SIG-M5 (cell line): ENCODE results near the gene SEH1L.
"Not testable (repeated sequence)": the region's sequence is repeated elsewhere in the genome, so short reads cannot be mapped to it uniquely, and the experiment has no call there.

Experiments used
- DNase-seq: peaks from one replicate; lab custom pipeline; 2025; lab: John Stamatoyannopoulos, UW

Gene SEH1L

GRCh38 chr18:12944709-12945108 lies 3.1 kb upstream of the SEH1L start:
- no peak for DNase-seq

GRCh38 chr18:12946549-12947284 lies 1.1 kb upstream of the SEH1L start:
- no peak for DNase-seq

DNA sequence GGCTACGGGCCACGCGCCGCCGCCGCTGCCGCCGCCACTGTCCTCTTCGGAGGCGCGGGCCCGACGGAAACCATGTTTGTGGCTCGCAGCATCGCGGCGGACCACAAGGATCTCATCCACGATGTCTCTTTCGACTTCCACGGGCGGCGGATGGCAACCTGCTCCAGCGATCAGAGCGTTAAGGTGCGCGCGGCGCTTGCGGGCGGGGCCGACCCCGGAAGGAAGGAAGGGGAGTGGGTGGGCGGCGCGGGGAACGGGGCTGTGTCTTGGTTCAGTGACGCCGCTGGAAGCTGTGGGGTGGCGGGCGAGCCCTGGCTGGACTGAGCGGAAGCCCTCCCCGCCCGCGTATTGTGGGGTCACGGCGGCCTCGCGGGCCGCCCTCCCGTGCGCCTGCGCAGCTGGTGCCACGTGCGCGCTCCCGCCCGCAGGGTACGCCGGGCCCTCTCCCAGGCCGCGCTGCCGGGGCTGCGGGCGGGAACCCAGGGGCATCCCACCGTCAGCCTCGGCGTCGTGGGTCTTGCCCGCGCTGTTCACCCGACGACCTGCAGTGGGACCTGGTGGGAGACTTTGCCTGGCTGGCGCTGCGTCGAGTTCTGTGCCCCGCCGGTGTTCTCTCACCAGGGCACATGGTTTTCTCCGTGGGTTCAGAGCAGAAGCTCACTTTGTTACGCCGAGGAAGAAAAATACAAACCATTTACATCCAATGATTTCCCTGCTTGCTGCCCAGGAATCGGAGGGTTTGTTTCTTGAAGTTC lies 416 bp downstream of the SEH1L start:
- DNase-seq = peak; percentile 71

DNA sequence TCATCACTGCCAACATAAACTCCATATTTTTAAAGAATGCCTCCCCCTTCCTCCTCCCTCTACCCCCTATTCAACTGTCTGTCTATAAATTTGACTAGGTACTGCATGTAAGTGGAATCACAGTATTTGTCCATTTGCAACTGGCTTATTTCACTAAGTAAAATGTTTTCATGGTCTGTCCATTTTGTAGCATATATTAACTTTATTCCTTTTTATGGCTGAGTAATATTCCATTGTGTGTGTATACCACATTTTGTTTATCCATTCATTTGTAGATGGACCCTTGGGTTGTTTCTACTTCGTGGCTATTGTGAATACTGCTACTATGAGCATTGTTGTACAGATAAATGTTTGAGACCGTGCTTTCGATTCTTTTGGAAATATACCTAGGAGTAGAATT lies 10.7 kb downstream of the SEH1L start:
- DNase-seq = no peak

DNA sequence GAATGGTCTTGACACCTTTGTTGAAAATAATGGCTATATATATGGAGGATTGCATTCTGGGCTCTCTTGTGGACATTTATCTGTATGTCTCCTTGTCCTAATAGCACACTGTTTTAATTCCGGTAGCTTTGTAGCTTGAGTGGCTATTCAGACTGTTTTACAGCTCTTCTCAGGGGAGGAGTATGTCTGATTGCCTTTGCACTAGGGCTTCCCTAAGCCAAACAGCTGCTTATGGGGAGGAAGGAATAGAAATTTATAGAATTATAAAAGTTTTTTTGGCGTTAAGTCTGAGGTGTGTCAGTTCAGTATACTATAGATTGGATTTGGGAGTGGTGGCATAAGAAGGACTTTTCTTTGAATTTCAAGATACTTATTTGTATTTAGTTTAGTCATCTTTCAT lies 12.6 kb downstream of the SEH1L start:
- DNase-seq = no peak

DNA sequence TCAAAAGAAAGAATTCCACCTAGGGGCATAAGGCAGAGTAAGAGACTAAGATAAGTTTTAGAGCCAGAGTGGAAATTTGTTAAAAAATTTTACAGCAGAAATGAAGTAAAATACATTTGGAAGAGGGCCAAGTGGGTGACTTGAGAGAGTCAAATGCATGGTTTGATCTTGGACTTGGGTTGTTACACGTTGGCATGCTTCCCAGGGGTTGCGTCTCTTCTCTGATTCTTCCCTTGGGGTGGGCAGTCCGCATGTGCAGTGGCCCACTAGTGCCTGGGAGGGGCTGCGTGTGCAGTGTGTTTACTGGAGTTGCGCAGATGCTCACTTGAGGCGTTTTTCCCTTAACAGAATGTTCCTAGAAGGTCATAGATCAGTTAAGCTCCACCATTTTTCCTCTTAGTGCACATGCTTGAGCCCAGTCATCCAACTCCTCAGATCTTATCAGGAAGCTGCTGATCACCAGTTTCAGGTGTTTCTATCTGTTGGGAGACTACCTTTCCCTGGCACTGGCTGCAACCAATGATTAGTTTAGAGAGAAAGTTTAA lies 13.1 kb downstream of the SEH1L start:
- DNase-seq = no peak

DNA sequence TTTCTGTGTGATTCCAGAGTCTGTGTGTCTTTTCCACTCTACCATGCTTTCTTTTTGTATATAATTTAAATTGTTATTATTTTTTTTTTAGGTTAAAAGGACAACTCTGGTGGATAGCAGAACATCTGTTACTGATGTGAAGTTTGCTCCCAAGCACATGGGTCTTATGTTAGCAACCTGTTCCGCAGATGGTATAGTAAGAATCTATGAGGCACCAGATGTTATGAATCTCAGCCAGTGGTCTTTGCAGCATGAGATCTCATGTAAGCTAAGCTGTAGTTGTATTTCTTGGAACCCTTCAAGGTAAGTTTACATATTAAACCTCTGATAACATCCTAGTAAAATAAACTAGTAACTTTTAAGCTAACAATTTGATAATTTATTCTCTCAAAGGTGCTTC lies 15.3 kb downstream of the SEH1L start:
- no peak for DNase-seq

DNA sequence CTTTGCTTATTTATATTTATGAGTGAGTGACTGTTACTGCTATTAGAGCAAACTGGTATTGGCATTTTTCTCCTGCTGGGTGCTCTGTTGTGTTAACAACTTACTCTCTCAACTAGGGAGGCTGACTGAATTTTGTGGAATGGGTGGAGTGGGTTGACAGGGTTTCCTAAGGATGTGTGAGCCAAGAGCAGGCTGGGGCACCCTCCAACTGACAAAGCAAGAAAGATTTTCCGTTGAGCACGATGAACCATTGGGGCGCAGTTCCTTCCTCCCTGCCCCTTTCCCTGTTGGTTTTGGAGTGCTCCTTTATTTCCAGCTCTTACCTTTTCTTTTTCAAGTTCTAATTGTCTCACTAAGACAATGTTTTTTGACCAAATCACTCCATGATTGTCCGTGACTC lies 20.3 kb downstream of the SEH1L start:
- DNase-seq = no peak

DNA sequence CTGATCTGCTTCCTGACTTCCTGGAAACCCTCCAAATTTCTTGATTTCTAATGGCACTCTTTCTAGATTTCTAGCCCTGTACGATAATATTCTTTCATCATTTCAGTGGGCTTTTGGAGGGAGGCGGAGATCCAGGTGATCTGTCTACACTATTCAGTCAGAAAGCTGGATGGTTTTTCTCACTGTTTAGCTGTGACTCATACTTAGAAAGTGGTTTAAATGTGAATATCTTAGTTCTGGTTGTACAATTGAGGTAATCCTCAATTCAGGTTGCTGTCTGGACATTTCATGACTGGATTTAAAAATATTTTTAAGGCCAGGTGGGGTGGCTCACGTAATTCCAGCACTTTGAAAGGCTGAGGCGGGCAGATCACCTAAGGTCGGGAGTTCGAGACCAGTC lies 20.8 kb downstream of the SEH1L start:
- DNase-seq = no peak

DNA sequence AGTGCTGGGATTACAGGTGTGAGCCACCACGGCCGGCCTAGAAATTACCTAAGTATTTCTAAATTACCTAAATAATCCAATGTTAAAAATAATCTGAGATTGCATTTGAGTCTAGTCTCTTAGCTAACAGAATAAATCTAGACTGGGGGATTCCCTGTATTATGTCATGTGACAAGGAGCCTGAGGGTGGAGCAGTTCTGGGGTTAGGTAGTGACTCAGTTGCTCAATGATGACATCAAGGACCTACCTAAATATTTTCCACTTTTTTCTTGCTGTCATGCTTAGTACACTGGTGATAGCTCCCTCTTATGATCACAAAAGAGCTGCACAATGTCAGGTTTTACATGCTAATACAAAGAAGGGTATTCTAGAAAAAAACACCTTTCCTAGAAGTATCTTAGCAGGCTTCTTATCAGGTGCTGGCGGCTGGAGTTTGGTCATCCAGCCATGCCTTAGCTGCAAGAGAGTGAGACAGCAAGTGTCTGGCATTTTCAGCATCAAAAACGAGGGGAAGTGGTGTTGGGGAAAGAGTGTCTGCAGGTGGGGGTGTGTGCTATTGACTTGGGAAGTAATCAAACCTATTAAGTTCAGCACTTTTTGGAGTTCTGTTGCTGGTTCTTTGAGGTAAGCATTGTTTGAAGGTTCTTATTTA lies 25.9 kb downstream of the SEH1L start:
- DNase-seq = no peak

DNA sequence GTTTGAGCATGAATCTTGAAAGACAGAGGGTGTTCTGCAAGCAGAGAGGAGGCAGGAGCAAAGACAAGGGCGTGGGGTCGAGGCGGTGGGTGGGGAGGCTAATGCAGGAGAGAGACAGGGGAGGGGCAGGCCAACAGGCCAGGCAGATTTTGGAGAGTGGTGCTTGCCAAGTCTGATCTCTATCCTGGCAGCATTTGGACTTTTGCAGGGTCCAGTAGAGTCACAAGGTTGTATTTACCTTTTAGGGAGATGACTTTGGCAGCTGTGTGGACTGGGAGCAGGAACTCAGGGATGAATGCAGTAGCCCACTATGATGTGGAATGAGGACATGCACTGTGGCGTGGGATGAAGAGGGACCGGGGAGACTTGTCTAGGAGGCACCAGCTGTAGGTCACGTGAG lies 27.7 kb downstream of the SEH1L start:
- DNase-seq = no peak

- DNase-seq = no peak
Measured at GRCh38 chr18:12976305-12976704, 28.5 kb downstream of the SEH1L start.

DNA sequence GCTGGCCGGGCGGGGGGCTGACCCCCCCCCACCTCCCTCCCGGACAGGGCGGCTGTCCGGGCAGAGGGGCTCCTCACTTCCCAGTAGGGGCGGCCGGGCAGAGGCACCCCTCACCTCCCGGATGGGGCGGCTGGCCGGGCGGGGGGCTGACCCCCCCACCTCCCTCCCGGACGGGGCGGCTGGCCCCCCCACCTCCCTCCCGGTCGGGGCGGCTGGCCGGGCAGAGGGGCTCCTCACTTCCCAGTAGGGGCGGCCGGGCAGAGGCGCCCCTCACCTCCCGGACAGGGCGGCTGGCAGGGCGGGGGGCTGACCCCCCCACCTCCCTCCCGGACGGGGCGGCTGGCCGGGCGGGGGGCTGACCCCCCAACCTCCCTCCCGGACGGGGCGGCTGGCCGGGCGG lies 32.3 kb downstream of the SEH1L start:
- DNase-seq = not testable (repeated sequence)

- no peak for DNase-seq
Measured at GRCh38 chr18:12989397-12990122, 41.7 kb downstream of the SEH1L start.

DNA sequence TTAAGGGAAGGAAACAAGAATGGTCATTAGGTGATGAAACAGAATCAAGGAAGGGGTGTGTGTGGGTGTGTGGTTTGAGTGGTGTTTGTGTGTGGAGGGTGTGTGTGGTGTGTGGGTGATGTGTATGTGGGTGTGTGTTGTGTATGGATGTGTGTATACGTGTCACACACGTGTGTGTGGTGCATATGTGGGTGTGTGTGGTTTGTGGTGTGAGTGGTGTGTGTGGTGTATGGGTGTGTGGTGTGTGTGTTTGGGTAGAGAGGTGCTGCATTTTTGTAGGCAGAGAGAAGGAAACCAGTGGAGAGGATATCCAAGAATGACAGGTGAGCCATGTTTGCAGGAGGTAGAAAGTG lies 42.3 kb downstream of the SEH1L start:
- DNase-seq = no peak

- no peak for DNase-seq
Measured at GRCh38 chr18:12990641-12990966, 42.8 kb downstream of the SEH1L start.

DNA sequence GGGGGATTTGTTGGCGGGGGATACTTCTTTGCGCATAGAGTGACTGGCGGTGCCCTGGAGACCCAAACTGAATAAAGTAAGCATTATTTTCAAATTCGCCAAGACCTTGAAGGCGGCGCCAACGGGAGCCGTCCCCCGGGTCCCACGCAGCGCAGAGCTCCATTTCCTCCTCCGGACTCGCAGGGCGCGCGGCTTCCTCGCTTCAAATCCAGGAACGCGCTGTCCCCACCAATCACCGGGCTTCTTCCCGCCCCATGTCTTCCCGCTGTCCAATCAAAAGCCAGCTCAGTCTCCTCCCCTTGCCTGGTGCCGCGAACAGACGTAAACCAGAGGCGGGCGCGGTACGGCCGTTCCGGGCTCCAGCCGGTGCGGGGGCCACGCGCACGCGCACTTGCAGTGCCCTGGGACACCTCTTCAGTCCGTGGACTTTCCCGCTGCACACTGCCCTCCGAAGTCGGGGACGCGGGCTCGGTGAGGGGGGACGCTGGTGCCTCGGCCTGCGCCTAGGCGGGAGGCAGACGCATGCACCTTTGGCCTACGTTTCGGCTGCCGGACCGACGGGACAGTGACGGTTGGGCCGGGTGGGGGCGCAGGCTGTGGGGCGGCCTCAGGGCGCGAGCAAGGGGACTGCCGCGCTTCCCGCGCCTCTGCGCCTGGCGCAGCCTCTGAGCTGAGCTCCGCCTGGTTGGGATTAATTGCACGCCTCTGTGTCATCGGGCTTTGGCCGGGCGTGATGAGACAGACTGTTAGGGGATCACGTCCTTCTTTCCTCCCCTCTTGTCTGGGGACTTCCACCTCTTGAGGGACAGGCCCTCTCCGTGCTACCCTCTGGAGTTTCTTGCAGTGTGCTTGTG lies 43.4 kb downstream of the SEH1L start, which contains the start of gene CEP192:
Gene CEP192, plus strand, starts transcription at position 396 of the 854 bp plus-strand sequence. CDS start 8,063 bp downstream, outside the sequence.
- DNase-seq = peak; percentile 95

- DNase-seq = no peak
Measured at GRCh38 chr18:12991821-12992179, 44.0 kb downstream of the SEH1L start.

DNA sequence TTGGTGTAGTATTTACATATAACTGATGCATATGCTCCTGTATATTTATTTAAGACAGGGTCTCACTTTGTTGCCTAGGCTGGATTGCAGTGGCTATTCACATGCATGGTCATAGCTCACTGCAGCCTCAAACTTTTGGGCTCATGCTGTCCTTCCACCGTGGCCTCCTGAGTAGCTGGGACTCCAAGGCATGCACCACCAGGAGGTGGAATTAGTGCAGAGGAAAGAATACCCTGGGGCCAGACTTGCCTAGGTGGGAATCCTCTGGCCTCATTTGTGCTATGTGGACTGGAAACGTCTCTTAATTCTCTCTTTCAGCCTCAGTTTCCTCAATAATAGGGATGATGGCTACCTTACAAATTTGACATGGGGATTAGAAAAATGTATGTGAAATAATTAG lies 45.6 kb downstream of the SEH1L start:
- DNase-seq = no peak

- no peak for DNase-seq
Measured at GRCh38 chr18:12995424-12995823, 47.6 kb downstream of the SEH1L start.

- DNase-seq = no peak
Measured at GRCh38 chr18:12995952-12996477, 48.2 kb downstream of the SEH1L start.
